ENCODE results near the gene C14orf132. TPM values are rescaled to one million over a fixed set of nuclear protein-coding genes. Genes with fewer than 3 reads are reported as not detected.

The C14orf132 gene
- polyA plus RNA-seq, 3 donors: 31.1 to 33.6 (median 31.9) TPM

DNA sequence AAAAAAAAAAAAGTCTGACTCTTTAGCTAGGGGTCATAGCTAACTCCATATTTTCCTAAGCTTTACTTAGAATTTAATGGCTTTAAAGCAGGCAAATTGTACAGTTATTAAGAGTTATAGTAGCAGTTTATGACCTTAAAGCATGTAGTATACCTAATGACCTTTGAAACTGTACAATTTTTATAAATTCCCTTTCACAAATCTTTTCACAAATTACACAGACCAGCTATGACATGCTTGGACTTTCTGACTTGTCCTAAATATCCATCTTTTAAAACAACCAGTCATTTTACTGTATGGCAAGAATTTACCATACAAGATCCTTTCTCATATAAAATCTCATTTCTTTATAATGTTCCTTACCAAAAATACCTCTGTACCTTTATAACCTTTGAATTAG, 74.8 kb downstream of the C14orf132 start:
- DNase-seq (ENCODE audit: low read depth in 3 of 3, low spot score in 2 of 3): no peak

DNA sequence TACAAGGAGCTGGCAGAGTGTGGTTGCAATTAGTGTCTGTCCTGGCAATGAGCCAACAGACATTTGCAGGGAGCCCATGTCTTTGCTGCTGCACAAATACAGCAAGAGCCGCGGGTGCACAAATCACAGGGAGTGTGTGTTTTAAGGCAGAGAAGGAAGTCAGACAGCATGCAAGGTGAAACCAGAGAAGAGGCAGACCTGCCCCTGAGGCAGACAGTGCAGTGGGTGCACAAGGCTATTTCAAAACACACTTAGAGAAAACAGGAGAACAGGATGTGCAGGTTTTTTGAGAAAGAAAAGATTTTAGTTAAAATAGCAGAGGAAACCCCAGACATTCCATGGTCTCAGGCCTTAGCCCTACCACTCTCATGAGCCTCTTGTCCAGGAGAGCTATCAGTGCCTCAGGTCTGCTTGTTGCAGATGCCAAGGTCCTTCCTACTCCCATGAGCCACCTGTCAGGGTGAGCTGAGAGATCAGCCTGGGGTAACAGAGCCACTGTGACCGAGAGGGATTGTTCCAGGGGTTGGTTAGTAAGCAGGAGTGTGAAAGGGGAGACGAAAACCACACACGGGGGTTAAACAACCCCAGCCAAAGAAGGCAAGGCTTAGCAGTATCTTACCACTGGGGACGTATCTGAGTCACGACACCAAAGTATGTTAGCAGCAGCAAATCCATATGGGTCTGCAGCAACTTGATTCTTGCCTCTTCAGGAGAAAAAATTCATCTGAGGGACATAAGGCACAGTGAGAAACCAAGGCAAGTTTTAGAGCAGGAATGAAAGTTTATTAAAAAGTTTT, 78.1 kb downstream of the C14orf132 start:
- no peak for DNase-seq (ENCODE audit: low read depth in 3 of 3, low spot score in 2 of 3)

DNA sequence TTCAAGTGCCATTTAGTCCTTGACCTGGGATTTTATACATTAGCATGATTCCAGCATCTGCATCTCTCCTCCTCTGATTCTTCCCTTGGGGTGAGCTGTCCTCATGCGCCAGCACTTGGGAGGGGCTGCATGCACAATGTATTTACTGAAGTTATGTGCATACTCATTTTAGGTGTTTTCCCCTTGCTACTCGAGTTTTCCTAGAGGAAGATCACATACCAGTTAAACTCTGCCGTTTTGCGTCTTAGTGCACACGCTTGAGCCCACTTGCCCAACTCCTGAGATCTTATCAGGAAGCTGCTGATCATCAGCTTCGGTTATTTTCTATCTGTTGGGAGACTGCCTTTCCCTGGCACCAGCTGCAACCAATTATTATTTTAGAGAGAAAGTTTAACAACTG, 78.8 kb downstream of the C14orf132 start:
- no peak for DNase-seq (ENCODE audit: low read depth in 3 of 3, low spot score in 2 of 3)

DNA sequence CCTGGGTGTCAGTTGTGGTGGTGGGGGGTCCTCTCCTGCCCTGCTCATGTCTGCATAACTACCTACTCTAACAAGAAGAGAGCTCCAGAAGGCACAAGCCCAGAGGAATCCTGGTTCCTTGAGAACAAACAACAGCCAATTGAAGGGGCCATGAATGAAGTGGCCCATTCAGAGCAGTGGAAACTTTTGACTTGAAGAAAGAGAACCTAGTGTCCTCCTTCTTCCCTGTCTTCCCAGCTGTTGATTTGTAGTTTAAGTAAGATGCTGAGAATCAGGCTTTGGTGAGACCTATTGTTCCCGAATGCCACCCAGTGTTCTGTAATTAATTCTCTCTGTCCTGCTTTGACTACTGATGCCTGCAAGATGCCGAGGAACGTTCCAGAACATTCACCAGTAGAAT, 79.2 kb downstream of the C14orf132 start:
- no peak for DNase-seq (ENCODE audit: low read depth in 3 of 3, low spot score in 2 of 3)

DNA sequence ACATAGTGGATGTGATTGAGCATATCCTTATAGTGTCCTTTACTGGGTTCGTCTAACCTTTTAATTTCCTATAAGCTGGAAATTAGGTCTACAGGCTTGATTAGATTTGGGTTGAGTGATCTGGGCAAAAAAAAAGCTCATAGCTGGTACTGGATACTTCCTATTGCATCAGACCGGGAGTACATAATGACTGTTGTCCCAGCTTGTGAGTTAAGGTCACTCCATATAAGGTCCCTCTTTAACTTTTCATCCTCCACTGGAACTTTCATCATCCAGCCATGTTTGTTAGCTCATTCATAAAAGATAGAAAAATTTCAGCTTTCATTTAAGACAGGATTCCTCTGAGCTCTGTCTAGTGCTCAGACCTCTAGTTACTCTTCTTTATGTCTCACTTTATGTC, 80.8 kb downstream of the C14orf132 start:
- DNase-seq (ENCODE audit: low read depth in 3 of 3, low spot score in 2 of 3): no peak

GRCh38 chr14:96120392-96120791, 81.2 kb downstream of the C14orf132 start:
- no peak for DNase-seq (ENCODE audit: low read depth in 3 of 3, low spot score in 2 of 3)

DNA sequence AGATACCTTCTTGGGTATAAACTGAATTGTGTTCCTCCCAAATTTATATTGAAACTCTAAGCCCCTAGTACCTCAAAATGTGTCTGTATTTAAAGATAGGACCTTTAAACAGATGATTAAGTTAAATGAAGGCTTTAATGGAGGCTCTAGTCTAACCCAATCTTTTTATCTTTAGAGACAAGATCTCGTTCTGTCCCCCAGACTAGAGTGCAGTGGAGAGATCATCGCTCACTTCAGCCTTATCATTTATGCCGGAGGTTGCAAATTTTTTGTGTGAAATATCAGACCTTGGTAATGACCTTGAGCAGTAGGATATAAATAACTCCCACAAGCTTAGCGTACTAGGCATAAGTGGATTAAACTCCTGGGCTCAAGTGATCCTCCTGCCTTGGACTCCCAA, 81.8 kb downstream of the C14orf132 start:
- no peak for DNase-seq (ENCODE audit: low read depth in 3 of 3, low spot score in 2 of 3)

GRCh38 chr14:96121660-96122395, 82.7 kb downstream of the C14orf132 start:
- DNase-seq (ENCODE audit: low read depth in 3 of 3, low spot score in 2 of 3): no peak

DNA sequence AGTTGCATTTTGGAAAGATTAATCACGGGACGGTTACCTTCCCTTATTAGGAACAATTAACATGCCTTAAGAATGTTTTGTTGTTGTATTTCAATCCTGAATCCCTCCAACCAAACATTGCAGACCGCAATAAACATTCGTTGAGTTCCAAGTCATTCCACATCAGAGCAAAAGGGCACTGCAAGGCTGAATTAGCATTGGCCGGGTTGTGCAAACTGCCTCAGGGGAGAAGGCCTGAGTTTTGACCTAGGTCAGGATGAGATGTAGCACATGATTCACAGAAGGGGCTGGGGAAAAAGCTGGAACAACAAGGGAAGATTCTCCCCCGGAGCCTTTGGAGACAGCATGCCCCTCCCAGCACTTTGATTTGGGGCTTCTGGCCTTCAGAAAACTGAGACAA, 83.3 kb downstream of the C14orf132 start:
- no peak for DNase-seq (ENCODE audit: low read depth in 3 of 3, low spot score in 2 of 3)

- DNase-seq (ENCODE audit: low read depth in 3 of 3, low spot score in 2 of 3): no peak
Observed at GRCh38 chr14:96125536-96125935, 86.4 kb downstream of the C14orf132 start.

GRCh38 chr14:96126339-96126782, 87.2 kb downstream of the C14orf132 start:
- DNase-seq (ENCODE audit: low read depth in 3 of 3, low spot score in 2 of 3): no peak

DNA sequence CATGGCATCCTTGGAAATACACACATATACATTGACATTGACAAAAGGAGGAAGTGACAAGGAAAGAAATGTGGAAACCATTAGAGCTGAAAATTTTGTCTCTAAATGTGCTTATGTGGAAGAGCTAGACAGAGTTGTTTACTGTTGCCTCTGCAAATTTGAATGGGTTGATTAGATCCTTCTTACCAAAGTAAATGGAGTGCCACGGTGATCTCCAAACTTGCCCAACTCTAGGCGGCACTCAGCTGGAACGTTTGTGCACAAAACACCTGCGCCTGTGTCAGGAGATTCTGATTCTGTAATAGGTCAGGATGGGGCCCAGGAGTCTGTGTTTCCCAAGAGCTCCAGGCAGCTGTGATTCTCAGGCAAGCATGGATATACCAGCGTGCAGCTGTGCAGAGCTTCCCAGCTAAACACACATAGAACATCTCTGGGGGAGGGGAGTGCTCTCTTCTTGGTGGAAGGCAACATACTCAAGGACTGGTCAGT, 87.7 kb downstream of the C14orf132 start:
- no peak for DNase-seq (ENCODE audit: low read depth in 3 of 3, low spot score in 2 of 3)

- no peak for DNase-seq (ENCODE audit: low read depth in 3 of 3, low spot score in 2 of 3)
Observed at GRCh38 chr14:96129128-96129736, 90.1 kb downstream of the C14orf132 start.

- DNase-seq (ENCODE audit: low read depth in 3 of 3, low spot score in 2 of 3): no peak
Observed at GRCh38 chr14:96130391-96130790, 91.2 kb downstream of the C14orf132 start.

DNA sequence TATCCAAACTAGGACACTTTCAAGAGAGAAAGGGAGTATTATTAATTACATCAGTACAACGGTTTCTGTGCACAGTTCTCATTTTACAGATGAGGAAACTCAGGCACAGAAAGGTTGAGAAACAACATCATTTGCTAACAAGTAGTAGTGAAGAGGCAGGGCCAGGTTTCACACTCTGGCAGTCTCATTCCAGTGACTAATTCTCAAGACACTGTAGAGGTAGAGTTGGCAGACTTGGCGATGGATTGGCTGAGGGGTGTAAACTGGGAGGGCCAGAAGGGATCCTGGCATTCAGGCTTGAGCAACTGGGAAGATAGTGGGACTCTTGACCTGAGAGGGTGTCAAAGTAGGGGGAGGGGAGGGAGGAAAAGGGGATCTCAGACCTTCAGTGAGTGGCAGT, 91.7 kb downstream of the C14orf132 start:
- DNase-seq (ENCODE audit: low read depth in 3 of 3, low spot score in 2 of 3): no peak

- DNase-seq (ENCODE audit: low read depth in 3 of 3, low spot score in 2 of 3): no peak
Observed at GRCh38 chr14:96131836-96132235, 92.7 kb downstream of the C14orf132 start.

DNA sequence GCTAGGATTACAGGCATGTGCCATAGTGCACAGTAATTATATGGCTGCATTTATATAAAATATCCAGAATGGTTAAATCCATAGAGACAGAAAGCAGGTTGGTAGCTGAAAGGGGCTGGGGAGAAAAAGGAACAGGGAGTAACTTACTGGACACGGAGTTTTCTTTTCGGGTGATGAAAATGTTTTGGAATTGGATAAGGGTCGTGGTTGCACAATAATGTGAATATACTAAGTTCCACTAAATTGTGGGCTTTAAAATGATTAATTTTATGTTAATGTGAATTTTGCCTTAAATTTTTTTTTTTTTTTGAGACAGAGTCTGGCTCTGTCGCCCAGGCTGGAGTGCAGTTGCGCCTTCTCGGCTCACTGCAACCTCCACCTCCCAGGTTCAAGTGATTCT, 95.3 kb downstream of the C14orf132 start:
- DNase-seq (ENCODE audit: low read depth in 3 of 3, low spot score in 2 of 3): no peak

- DNase-seq (ENCODE audit: low read depth in 3 of 3, low spot score in 2 of 3): no peak
Observed at GRCh38 chr14:96135285-96135684, 96.1 kb downstream of the C14orf132 start.

DNA sequence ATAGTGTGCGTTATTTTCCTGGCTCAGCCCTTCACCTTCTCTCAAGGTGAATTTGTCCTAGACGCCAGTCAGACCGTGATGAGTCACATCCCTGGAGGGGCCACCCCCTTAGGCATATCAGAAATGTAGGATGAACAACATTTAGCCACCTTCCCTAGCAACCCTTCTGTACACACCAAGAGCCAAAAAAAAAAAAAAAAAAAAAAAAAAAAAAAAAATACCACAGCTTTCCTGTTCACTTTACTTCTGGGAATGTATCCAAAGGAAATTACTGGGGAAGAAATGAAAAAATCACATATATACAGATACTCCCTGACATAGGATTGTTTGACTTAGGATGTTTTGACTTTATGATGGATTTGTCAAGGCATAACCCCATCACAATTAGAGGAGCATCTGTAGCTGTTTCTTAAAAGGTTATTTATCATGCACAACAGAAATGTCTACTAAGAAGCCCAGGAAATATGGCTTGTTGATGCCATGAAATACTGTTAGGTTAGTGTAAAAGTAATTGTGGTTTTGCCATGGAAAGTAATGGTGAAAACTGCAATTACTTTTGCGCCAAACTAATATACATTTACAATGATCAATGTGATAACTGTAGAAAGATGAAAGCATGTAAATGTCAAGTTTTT, 97.3 kb downstream of the C14orf132 start:
- DNase-seq (ENCODE audit: low read depth in 3 of 3, low spot score in 2 of 3): no peak

- DNase-seq (ENCODE audit: low read depth in 3 of 3, low spot score in 2 of 3): no peak
Observed at GRCh38 chr14:96138241-96138640, 99.1 kb downstream of the C14orf132 start.

DNA sequence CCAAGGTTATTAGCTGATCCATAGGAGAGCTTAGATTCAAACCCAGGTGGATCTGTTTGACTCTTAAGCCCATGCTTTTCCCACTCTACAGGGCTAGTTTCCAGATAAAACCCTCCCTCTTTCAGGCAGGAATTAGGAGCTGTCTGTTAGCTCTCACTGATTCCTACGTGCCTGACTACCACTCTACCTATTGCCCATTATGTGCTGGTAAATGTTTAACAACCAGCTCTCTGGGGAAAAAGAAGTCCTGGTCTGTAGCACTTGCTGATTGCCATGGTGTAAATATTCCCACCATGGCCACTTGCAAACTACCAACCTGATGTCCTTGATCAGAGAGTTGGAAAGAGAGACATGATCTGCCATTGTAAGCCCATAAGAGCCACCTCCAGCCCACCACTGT, 100.0 kb downstream of the C14orf132 start:
- DNase-seq (ENCODE audit: low read depth in 3 of 3, low spot score in 2 of 3): no peak

Measured in right renal cortex interstitium (tissue), 3 donors.